ENCODE results near the gene REXO4. TPM values are rescaled to one million over a fixed set of nuclear protein-coding genes. Genes with fewer than 3 reads are reported as not detected.
A peak's percentile ranks its signal among the peaks of the same experiment; 100 is the strongest.

The REXO4 gene
- total and polyA plus RNA-seq, 2 of the 13 experiments (the other 11 are each of a cell fraction or from before 2014, with no cell fraction given), result 18.5 to 30.4 TPM

GRCh38 chr9:133459476-133460404 lies 41.9 kb upstream of the REXO4 start, which contains the start of gene CACFD1:
CACFD1 (plus strand) TSS chr9:133459978; CDS start chr9:133460067, 89 bp downstream.
- intact Hi-C loops (cut with micrococcal nuclease; ENCODE audit: unreplicated experiment), result loop anchor here (1.0 kb wide), 1 partner anchor 20 kb away; the partner anchor contains the start of gene SLC2A6
- Histone ChIP-seq H3K79me2 (ENCODE audit: insufficient read depth, low read length) (peaks cover 14% of the 10 kb centered on the region), H2AFZ (ENCODE audit: low read length) (no peak within 1 kb of the TSS), H3K9ac (ENCODE audit: insufficient read depth, low read depth, low read length) (peak within 1 kb of the TSS; percentile 98), H3K27me3 (ENCODE audit: control insufficient read depth in 1 of 2, insufficient read depth in 2 of 2, low read length in 2 of 2) (no peaks in the 10 kb centered on the region; a peak in 1 of 5 replicates), H3K27ac (ENCODE audit: extremely low read length, insufficient read depth, low read length) (peak within 1 kb of the TSS; percentile 99), H3K9me3 (ENCODE audit: low read length) (no peaks in the 10 kb centered on the region), H3K4me2 (ENCODE audit: low read depth, low read length) (peak within 1 kb of the TSS; percentile 99), H3K4me1 (ENCODE audit: insufficient read depth, low read length) (peaks cover 52% of the 10 kb centered on the region), H3K36me3 (replicated peaks in 1 of 2; ENCODE audit: control insufficient read depth in 1 of 2, insufficient read depth in 2 of 2, low read length in 2 of 2) (peaks cover 5 to 7% of the 10 kb centered on the region in 2 experiments; a peak in 2 of 5 replicates), H3K4me3 (replicated peaks in 1 of 3; ENCODE audit: insufficient read depth in 1 of 3, low read depth in 2 of 3, low read length in 3 of 3) (peak within 1 kb of the TSS; percentile 89 to 94 (median 89)), H4K20me1 (ENCODE audit: insufficient read depth, low read length) (no peaks in the 10 kb centered on the region; the same call in 1 of the 2 replicates)
- WGBS (ENCODE audit: low lambda C conversion rate), result 0% methylated on average over 18 of the region's 86 CpGs
- ChIA-PET POLR2A (interaction anchor here (0.7 to 3.2 kb wide), 35 partner anchors 9 to 429 kb away, joined by 3 to 50 read pairs (median 5); partner anchors contain the start of genes ADAMTS13, GTF3C5, MED22 and REXO4), CTCF (ENCODE audit: low intra/inter-chr PET ratio, low total read pairs) (no interaction called here)
- in situ Hi-C loops (cut with HindIII; ENCODE audit: extremely low pct_ligation_motif_present, low pct_unique_long_range_greater_than_20kb), result no loop called here
- DNase-seq (ENCODE audit: low spot score) (peak; percentile 93), ATAC-seq (peak; percentile 75), FAIRE-seq (peak; percentile 73)
- BruUV-seq (replicated peaks), result no TSS peak
- no peak for TF ChIP-seq SSRP1 (CRISPR knock-in tag; IDR thresholded peaks at IDR 0.05)
- TF ChIP-seq PAF1 (CRISPR knock-in tag; IDR thresholded peaks at IDR 0.05), result no peak
- TF ChIP-seq ARHGAP35 (CRISPR knock-in tag; IDR thresholded peaks at IDR 0.05; ENCODE audit: borderline replicate concordance), result 0 out of 2 replicates have a peak, but pooled peaks have one; percentile 60
- peak; percentile 54; the same call in 1 of the 2 replicates for TF ChIP-seq CREB1 (IDR thresholded peaks at IDR 0.05)
- no peak for TF ChIP-seq CREB1 (CRISPR knock-in tag; IDR thresholded peaks at IDR 0.05)
- TF ChIP-seq, protein P1, sequence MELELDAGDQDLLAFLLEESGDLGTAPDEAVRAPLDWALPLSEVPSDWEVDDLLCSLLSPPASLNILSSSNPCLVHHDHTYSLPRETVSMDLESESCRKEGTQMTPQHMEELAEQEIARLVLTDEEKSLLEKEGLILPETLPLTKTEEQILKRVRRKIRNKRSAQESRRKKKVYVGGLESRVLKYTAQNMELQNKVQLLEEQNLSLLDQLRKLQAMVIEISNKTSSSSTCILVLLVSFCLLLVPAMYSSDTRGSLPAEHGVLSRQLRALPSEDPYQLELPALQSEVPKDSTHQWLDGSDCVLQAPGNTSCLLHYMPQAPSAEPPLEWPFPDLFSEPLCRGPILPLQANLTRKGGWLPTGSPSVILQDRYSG (CRISPR knock-in tag; IDR thresholded peaks at IDR 0.05), result 0 out of 2 replicates have a peak, but pooled peaks have one; percentile 28
- TF ChIP-seq PRMT3 (CRISPR knock-in tag; IDR thresholded peaks at IDR 0.05; ENCODE audit: borderline replicate concordance, low read depth), result no peak
- TF ChIP-seq ZKSCAN8 (CRISPR knock-in tag; IDR thresholded peaks at IDR 0.05; ENCODE audit: borderline replicate concordance), result peak; percentile 4; the same call in 1 of the 2 replicates
- TF ChIP-seq, protein P2, sequence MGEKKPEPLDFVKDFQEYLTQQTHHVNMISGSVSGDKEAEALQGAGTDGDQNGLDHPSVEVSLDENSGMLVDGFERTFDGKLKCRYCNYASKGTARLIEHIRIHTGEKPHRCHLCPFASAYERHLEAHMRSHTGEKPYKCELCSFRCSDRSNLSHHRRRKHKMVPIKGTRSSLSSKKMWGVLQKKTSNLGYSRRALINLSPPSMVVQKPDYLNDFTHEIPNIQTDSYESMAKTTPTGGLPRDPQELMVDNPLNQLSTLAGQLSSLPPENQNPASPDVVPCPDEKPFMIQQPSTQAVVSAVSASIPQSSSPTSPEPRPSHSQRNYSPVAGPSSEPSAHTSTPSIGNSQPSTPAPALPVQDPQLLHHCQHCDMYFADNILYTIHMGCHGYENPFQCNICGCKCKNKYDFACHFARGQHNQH (CRISPR knock-in tag; IDR thresholded peaks at IDR 0.05), result peak; percentile 41; the same call in 1 of the 2 replicates
- TF ChIP-seq RARA (CRISPR knock-in tag; IDR thresholded peaks at IDR 0.05), result peak; percentile 13; the same call in 1 of the 2 replicates
- no peak for TF ChIP-seq ZFP36L1 (CRISPR knock-in tag; IDR thresholded peaks at IDR 0.05)
- TF ChIP-seq ZNF33B (CRISPR knock-in tag; IDR thresholded peaks at IDR 0.05), result no peak
- TF ChIP-seq ZNF749 (CRISPR knock-in tag; IDR thresholded peaks at IDR 0.05; ENCODE audit: borderline replicate concordance), result no peak; the same call in 1 of the 2 replicates
- TF ChIP-seq MXD4 (CRISPR knock-in tag; IDR thresholded peaks at IDR 0.05), result no peak
- no peak for TF ChIP-seq ZNF282 (IDR thresholded peaks at IDR 0.05; ENCODE audit: partially characterized antibody)
- peak; percentile 75 for TF ChIP-seq RFX1 (IDR thresholded peaks at IDR 0.05)
- TF ChIP-seq ZNF143 (CRISPR knock-in tag; IDR thresholded peaks at IDR 0.05), result peak; percentile 89
- peak; percentile 58; the same call in 1 of the 2 replicates for TF ChIP-seq ZSCAN21 (CRISPR knock-in tag; IDR thresholded peaks at IDR 0.05; ENCODE audit: borderline replicate concordance)
- TF ChIP-seq, protein P3, sequence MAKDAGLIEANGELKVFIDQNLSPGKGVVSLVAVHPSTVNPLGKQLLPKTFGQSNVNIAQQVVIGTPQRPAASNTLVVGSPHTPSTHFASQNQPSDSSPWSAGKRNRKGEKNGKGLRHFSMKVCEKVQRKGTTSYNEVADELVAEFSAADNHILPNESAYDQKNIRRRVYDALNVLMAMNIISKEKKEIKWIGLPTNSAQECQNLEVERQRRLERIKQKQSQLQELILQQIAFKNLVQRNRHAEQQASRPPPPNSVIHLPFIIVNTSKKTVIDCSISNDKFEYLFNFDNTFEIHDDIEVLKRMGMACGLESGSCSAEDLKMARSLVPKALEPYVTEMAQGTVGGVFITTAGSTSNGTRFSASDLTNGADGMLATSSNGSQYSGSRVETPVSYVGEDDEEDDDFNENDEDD (CRISPR knock-in tag; IDR thresholded peaks at IDR 0.05; ENCODE audit: borderline replicate concordance), result no peak
- TF ChIP-seq EEA1 (CRISPR knock-in tag; IDR thresholded peaks at IDR 0.05; ENCODE audit: borderline replicate concordance), result 0 out of 2 replicates have a peak, but pooled peaks have one; percentile 53
- TF ChIP-seq ZNF547 (CRISPR knock-in tag; IDR thresholded peaks at IDR 0.05), result no peak
- TF ChIP-seq SMARCC2 (IDR thresholded peaks at IDR 0.05), result no peak
